NCI-H345 treated with DMSO at 0.1 percent for 48 hours (cell line): Measurements from ENCODE around the gene ITPA.
A peak's percentile ranks its signal among the peaks of the same experiment; 100 is the strongest.

Experiments
- DNase-seq: peaks from one replicate; lab custom pipeline; 2025; ENCODE audit not compliant: unreplicated experiment; lab: John Stamatoyannopoulos, UW

Gene ITPA

DNA sequence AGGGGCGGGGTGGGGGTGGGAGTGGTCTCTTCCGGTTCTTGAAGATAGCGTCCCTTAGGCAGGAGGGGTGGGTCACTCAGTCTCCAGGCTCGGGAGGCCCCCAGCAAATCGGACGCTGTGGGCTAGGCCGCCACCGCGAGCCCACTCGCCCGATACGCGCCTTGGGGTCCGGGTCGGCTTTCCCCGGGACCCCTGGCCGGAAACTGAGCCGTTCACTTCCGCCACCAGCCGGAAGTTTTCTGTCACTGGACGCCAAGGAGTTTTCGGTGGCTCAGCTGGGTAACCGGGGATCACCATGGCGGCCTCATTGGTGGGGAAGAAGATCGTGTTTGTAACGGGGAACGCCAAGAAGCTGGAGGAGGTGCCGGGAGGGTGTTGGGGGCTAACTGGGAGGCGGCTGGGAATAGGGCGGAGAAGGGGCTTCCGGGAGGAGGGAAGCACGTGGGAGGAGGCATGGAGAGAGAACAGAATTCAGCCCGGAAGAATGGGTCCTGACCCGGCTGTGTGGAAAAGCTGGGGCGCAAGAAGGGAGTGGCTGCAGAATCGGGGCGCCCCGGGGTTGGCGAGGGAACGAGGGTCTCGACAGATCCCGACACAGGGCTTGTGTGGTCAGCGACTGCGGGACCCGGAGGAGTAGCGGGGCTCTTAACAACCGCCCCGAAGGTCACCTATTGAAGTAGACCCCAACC, at the start of gene ITPA:
Gene ITPA, plus strand, starts transcription at position 242 of the 689 bp plus-strand sequence. Its CDS starts 54 bp downstream, at position 296.
- no peak for DNase-seq

DNA sequence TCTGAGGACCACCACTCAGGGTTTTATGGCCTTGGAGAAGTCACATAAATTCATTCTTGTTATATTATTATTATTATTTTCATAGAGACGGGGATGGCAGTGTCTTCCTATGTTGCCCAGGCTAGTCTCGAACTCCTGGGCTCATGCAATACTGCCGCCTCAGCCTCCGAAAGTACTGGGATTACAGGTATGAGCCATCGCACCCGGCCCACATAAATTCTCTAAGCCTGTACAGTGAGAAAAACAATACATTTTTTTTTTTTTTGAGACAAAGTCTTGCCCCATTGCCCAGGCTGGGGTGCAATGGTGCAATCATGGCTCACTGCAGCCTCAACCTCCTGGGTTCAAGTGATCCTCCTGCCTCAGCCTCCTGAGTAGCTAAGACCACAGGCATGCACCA, 48.9 kb upstream of the ITPA start:
- DNase-seq = no peak

DNA sequence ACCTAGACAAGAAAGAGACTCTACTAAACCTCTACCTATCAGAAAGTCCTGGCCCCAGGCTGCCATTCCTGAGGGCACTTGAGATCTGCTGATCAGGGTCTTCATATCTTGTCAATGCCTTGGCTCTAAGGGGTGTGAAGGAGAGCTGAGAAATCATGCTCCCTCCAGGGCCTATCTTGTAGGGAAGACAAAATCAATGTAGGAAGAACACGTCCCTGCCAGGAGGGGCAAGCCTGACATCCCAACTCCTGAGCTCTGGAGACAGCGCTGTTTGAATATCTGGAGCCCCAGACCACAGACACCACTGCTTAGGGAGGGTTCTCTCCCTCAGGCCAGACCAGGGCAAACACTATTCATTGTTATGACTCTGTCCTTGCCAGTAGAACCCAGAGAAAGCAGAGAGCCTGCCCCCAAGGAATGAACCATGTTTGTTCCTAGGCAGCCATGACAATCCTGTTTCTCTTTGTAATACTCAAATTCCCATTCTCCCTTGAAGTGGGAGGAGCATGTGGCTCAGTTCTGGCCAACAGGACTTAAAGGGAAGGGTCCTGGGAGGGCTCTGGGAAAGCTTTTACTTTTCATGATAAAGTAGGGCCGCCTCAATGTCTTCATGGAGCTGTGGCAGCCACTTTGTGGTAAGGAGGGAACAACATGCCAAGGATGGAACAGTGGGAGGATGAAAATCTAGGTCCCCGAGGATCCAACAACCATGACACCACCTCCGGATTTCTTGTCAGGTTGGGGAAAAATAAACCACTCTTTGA, 47.8 kb upstream of the ITPA start:
- no peak for DNase-seq

DNA sequence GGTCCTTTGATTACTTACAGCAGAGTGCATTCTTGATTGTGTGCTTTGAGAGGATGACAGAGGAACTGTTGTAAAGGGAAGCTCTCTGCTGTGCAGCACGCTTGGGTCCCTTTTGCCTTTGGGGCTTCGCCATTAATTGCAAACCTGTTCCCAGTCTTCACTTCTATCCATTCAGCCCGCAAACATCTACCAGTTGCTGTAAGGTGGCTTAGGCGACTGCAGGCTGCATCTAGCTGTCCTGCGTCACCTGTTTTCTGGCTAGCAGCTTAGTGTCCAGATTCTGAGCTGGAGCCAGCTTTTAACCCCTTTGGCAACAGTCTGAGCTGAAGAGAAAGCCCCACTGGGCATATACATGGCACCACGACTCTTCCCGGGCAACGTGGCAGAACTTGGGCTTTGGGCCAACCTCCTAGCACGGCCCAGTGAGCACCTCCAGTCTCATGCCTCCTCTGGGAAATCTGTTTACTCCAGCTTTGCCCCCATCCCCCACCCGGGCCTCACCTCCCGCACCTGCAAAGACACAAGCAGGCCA, 47.2 kb upstream of the ITPA start:
- DNase-seq = peak; percentile 84

DNA sequence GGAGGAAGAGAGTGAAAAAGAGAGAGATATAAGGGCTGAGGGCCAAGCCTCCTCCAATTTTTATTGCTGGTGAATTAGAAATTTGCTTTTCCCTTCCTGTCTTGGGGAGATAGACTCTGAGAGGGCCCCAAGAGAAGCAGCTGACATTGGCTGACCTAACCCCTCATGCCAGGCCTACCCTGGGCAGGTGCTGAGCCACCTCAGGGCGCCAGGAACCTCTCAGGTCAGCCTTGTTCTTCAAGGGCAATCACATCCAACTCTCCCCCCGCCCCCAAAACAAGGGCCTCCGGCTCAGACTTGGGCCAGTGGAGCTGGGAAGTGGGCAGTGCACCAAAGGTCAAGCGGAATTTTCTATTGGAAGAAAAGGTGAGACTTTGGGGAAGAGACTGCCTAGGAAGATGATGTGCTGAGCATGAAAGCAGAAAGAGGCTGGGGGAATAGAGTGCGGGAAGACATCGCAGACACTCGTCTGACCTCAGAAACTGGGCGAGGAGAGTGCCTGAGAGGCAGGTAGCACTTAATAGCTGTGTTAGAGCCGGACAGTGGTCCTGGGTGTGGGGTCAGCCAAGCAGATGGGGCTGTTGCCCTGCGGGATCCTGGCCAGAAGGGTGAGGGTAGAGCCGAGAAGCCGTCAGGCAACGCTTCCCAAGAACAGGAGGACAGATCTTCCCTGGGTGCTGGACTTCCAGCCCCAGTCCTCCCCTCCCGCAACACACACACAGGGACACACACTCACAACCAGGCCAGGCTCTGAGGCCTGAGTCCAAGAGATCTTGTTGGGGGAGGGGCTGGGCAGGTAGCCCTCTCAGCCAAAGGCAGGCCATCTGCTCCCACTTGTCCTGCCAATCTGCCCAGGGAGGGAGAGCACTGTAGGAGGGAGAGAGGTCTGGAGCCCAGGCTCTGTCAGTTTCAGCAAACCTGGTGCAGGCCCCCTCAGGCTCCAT, 45.9 kb upstream of the ITPA start:
- no peak for DNase-seq

DNA sequence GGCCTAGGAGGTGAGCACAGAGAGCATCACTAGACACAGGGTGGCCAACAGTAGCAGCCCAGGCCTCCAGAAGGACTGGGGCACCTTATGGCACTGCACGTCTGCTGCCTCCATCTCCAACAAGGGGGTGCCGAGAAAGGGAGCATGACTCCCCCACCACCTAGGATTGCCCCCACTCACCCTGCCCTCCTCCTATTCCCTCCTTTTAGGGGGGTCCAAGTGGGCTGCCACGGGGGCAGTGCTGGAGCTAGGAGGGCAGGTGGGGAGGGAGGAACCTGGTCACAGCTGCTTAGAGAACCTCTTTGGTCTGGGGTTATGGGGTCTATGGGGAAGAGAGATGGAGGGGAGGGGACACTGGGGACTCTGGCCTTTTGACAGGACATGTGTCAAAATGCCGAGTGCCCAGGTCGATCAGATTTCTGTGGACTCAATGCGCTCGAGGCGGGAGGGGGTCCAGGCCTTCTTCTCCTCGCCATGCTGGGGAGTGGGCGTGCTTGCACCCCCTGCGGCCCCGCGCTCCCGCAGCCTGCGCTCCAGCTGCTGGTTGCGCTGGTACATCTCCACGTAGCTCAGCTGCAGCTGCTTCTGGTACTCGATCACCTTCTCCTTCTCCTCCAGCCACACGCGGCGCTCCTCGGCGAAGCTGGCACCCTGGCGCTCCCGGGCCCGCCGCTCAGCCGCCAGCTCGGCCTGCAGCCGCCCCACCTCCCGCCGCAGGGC, 45.1 kb upstream of the ITPA start:
- DNase-seq = no peak

DNA sequence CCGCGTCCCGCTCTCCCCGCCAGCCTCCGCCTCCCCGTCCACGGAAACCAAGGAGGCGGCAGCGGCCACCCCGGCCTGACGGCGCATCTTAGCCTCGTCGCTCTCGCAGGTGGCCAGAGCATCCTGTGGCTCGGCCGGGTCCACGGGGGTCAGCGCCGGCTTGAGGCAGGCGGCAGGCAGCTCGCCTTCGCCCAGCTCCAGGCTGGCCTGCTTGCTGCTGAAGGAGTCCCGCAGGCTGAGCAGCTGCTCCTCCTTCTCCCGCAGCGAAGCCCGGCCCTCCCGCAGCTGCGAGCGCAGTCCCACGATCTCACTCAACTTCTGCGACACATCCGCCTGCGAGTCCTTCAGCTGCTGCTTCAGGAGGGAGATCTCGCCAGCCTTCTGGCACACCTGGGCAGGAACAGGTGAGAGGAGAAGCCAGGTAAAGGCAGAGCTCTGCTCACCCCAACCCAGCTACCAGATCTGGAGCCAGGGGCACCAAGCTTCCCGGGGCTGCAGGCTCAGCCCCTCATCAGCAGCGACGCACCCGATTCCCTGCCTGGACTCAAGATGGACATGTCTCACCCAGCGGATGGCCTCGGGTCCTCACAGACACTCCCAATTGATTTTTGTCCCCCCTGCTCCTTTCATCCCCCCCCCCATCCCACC, 44.4 kb upstream of the ITPA start:
- DNase-seq = no peak

DNA sequence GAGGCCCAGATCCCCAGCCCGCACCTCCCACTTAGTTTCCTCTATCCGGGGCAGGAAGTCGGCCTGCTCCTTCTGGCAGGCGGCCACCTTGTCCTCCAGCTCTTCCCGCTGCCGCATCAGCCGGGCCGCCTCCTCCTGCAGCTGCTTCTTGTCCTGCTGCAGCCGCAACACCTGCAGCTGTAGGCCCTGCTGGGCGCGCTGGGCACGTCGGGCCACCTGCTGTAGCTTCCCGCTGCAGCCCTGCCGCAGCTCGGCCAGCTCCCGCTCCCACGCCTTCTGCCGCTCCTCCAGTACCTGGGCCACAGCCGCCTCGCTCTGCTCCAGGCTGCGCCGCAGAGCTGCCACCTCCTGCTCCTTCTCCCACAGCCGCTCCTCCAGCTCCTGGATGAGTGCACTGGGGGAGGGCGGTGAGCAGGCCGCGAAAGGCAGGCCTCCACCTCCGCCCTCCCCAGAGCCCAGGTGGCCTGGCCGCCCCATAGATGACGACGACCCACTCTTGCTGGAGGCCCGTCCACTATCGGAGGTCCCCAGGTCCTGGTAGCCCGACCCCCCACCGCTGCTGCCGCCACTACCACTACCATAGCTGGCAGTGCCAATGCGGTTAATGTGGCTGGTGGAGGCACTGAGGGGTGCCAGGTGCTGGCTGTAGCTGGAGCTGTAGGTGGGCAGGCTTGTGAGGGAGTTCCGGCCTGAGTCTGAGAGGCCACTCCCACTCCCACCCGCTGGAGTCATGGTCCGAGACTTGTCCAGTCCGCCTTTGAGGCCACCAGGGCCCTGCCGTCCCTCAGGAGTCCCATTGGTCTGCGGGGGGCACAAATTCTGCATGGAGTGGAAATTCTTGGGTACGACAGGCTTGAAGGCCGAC, 43.6 kb upstream of the ITPA start:
- DNase-seq = peak; percentile 58

DNA sequence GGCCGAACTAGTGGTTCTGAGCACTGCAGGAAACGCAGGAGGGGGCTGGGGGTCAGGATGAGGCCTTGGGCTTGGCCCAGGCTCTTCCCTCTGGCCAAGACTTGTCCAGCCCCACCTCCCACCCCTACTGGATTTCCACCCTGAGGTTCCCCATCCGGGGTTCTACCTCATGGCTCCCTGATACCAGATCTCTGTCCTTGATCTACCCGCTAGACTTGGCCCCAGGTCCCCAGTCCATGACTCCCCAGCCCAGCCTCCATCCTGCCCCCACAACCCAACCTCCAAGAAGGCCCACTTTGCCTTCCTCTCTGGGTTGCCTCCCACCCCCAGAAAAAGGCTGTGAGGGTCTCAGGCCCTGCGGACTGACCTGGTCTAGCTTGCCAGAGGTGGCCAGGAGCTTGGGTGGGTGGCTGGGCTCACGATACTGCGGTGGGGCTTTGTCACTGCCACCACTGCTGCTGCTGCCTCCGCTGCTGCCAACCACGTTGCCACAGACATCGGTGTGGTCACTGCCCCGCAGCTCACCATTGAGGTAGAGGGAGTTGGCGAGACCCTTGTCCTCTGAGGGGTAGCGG, 42.9 kb upstream of the ITPA start:
- DNase-seq = no peak

DNA sequence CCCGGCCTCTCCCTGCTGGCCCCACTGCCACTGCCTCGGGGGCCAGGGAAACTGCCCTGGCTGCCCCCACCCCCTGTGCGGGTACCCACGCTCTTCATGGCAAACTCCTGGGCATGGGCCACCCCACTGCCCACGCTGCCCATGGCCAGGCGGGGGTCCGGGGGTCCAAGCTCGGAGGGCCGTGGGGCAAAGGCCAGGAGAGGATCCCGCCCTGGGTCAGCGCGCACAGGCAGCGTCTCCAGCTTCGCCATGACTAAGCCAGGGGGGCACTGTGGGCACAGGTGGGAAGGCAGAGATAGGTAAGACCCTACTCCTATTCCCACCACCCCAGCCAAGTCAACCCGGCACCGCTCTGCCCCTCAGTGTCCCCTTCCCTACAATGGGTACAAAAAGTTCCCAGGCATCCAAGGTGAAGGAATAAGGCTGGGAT, 42.4 kb upstream of the ITPA start:
- DNase-seq = no peak

DNA sequence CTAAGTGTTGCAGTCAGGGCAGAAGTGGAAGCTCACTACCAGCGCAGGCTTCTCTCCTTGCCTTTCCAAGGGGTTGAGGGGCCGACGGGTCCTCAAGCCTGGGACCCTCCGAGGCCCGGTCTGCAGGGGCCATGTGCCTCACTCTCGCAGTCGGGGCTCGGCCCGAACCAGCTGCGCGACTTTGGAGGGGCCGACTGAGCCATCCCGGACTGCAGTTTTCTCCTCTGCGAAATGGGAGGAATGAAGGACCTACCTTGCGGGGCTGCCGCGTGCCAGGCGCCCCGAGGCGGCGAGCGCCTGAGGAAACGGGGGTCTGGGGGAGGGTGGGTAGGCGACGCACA, 41.6 kb upstream of the ITPA start:
- DNase-seq = no peak

DNA sequence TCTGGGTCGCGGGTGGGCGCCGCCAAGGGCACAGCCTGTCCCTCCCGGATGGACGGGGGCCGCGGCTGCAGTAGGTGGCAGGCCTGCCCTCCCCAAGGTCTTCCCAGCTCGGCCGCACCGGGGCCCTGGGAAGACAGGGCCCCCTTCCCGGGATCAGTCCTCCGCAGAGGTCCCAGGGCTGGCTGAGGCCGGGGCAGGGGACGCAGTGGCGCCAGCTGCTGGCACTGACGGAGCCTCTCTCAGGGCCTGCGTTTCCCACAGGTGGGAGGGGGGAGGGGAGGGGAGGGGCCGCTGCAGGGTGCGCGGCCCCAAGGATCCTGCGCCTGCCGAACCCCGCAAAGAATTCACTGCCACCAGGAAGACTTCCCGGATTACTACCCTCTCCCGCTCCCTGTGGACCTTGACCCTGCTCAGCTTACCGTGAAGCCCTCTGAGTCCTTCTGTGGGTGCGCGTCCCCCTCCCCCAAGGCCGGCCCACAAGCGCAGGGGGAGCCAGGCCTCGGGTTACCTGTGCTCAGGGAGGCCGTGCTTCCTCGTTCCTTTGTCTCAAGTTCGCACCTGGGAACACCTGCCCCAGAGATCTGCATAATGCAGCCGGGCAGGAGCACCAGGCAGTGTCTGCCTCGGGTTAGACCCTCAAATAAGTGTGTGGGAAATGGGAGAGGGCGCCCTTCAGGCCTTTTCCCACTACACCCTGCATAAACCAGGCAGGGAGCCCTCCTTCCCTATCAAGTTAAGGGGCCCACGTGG, 41.0 kb upstream of the ITPA start:
- DNase-seq = no peak

DNA sequence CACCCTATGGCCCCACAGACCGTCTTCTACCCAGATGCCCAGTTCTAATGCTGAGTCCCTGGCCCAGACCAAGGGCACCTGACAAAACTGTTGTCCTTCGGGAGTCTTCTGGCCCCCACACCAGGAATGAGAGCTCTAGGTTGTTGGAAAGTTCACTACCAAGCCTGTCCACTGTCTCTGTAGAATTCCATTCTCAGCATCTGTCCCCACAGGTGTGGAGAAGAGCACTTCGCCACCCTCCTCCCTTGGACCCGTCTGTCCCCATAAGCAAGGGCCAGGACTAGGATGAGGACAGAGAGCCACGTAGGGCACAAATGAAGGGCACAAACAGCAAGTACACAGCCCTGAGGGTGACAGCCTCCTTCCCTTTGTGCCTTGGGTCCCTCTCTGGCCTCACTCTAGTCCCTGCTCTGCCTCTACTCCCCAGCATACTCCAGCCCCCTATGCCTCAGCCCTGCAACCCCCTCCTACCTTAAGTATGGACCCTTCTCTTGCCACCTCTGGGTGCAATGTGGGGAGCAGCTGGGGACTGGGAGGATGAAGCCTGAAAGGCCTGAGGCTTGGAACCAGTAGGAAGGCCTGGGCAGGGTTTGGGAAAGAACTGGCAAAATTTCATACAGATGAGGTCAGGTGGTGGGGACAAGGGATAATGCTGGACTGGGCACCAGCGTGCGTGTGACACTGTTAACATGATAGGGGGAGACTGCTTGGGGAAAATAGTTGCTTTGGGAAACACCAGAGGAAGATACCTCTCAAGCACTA, 40.3 kb upstream of the ITPA start:
- no peak for DNase-seq

DNA sequence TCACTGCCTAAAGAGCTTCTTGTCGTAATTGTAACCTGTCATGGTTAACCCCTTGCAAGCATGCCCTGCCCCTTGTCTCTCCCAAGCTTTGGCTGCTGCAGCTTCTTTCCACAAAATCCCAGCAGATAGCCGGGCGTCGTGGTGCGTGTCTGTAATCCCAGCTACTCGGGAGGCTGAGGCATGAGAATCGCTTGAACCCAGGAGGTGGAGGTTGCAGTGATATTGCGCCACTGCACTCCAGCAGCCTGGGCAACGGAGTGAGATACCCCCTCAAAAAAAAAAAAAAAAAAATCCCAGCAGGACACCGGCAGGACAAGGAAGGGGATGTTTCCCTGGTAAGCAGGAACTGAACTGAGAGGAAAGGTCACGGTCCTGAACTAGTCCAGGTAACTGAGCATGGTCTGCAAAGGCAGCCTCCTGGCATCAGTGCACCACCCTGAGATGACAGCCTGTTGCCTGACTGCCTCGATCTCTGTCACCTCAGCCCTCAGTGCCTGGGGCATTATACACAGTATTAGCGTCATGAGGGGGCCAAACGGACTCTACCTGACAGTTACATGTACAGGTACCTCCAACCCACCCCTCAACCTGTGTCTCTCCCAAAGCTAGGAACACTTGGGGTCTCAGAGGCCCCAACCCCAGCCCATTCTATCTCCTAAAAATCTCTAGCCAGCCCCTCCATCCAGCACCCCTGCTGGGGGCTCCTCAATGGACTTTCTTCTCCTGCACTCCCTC, 37.7 kb upstream of the ITPA start:
- no peak for DNase-seq

DNA sequence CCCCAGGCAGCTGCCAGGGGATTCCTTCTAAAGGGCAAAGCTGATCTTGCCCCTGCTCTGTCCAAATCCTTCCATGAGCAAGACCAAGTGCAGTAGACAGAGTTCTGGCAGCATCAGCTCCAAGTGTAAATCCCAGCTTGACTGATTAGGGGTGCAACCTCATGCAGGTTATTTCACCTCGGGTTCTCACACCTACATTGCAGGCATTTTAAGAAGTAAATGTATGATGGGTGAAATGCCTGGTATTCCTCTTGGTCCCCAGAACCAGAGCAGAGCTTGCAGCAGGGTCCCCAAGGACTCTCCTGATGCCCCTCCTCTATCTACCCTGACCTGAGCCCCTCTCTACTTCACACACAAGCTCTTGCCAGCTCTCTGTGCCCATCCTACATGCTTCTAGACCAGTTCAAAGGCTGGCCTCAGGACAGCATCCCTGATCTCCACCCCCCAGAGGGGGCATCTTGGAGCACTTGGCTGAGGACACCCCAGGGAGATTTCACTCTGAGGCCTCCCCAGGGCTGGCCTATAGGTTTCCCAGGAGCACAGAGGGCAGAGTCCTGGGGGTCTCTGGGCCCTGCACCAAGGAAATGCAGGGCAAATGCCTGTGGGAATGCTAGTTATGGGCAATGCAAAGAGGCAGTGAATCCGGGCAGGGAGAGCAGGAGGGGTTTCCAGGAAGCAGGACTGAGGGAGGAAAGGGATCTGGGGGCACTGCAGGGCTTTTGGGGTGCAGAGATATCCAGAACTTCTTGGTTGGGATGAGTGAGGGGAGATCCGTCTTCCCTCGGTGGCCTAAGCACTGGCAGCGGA, 37.0 kb upstream of the ITPA start:
- no peak for DNase-seq
